Astrocyte of the spinal cord (primary cell): ENCODE data around the gene FHIT.

Experiments
- DNase-seq: peaks from one replicate; pipeline ENCODE4 v3.0.0; 2011; ENCODE audit warnings: low read depth, low spot score
- H3K4me3 ChIP-seq: 2 replicates; pipeline ENCODE4 v1.5.1; 2011; ENCODE audit warnings: low read depth, mild to moderate bottlenecking, low read length, moderate library complexity
- CTCF ChIP-seq: IDR thresholded peaks from 2 replicates; pipeline ENCODE4 v1.5.1; 2012; ENCODE audit warnings: low read depth, mild to moderate bottlenecking, low read length, inconsistent platforms
- in situ Hi-C: cut with HindIII; loops from 2 replicates; pipeline ENCODE4 v1.10.0; 2017; ENCODE audit warnings: low sequenced_read_pairs

FHIT gene

GRCh38 chr3:60504827-60505457 lies 746.3 kb downstream of the FHIT start:
- H3K4me3 ChIP-seq, result no peak overlapping the region
- in situ Hi-C loops, result no loop called here

GRCh38 chr3:60501314-60501713 lies 749.9 kb downstream of the FHIT start:
- H3K4me3 ChIP-seq, result no peak overlapping the region
- in situ Hi-C loops, result no loop called here
- TF ChIP-seq CTCF, result no peak
- DNase-seq, result no peak

More at GRCh38 chr3:60504827-60505457, 746.3 kb downstream of the FHIT start:
- DNase-seq, result no peak
- TF ChIP-seq CTCF, result no peak

- no peak for DNase-seq
- no peak for TF ChIP-seq CTCF
- no peak overlapping the region for H3K4me3 ChIP-seq
- in situ Hi-C loops, result no loop called here
These were observed 753.4 kb downstream of the FHIT start for GRCh38 chr3:60497902-60498301.

GRCh38 chr3:60490992-60491391 lies 760.3 kb downstream of the FHIT start:
- TF ChIP-seq CTCF, result no peak
- DNase-seq, result no peak
- in situ Hi-C loops, result no loop called here
- H3K4me3 ChIP-seq, result no peak overlapping the region

GRCh38 chr3:60475096-60475495 lies 776.2 kb downstream of the FHIT start:
- no peak overlapping the region for H3K4me3 ChIP-seq
- TF ChIP-seq CTCF, result no peak
- in situ Hi-C loops, result no loop called here
- no peak for DNase-seq

- no peak overlapping the region for H3K4me3 ChIP-seq
- in situ Hi-C loops, result no loop called here
- TF ChIP-seq CTCF, result no peak
- DNase-seq, result no peak
These were observed 781.8 kb downstream of the FHIT start for GRCh38 chr3:60469481-60469880.

GRCh38 chr3:60463685-60464084 lies 787.6 kb downstream of the FHIT start:
- no peak for TF ChIP-seq CTCF
- in situ Hi-C loops, result no loop called here
- H3K4me3 ChIP-seq, result no peak overlapping the region
- no peak for DNase-seq
